Stimulated activated CD4-positive, alpha-beta T cell treated with anti-CD3 and anti-CD28 coated beads, Interleukin-12 subunit alpha, Interleukin-12 subunit beta, amount 100 ng/mL, for 48 hours (primary cell): ENCODE measurements around the gene CEP85L.

Experiments
- DNase-seq, 3 donors: peaks; one replicate each; pipeline ENCODE4 v3.0.0-alpha.2; 2020; ENCODE audit warnings: low read depth in 2 of 3, low spot score in 1 of 3

The CEP85L gene

DNA sequence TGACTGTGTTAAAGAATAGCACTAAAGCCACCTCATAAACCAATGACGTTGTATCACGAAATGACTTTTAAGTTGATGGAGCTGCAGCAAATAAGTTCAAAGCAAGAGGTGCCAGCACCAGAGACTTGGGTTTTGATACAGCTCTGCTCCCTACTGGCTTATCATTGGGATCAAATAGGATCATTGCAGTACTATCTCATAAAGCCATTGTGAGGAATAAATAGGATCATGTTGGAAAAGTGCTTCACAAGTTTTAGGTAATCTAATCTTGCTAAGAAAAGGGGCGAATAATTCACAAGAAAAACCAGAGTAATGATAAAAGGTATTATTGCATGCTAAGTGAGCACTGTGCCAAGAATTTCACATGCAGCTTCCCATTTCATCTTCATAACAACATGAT lies 10.4 kb upstream of the CEP85L start:
- DNase-seq, result no peak

DNA sequence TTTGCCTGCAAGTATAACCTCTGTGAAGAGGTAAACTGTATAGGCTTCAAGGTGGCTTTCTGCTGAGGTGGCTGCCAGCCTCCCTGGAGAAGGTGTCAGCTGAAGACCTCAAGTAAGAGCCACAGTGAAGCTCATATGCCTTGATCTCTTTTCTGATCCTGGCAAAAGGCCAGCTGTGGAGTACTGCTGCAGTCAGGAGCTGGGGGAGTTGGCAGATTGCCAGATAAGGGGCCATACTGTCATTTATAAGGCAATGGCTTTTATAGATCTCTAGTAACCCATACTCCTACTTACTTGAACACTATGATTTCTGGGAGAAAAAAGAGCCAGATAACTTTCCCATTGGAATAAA lies 8.8 kb upstream of the CEP85L start:
- DNase-seq, result peak; percentile 35 to 61 (median 37)

DNA sequence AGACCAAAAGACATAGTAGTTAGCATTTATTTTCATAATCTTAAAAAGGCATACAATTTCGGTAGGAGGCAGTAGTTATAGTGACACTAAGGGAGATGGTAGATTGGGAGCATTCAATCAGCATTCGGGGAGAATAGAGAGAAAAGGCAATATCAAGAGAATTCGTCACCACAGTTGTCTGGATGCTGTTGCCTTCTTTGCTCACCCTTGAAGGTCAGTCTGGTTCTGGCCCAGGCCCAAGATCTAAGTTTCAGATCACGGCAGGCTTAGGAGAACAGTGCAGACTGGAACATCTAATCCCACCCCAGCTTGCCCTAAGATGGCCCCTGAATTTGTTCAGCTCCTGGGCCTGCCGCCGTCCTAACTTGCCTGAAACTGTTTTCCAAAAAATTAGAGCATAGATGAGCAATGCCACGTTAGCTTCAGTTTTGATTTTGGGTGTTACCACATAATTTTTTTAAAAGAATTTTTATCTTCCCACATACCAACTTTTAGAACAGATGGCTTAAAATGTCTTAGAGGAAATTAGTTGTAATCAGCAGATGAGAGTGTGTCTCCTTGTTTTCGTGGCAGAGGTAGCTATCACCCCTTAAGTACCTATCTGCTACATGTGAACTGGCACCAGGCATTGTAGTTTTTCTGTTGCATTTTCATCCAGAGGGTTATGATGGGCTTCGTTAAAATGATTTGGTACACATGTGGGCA lies 8.3 kb upstream of the CEP85L start:
- no peak for DNase-seq

DNA sequence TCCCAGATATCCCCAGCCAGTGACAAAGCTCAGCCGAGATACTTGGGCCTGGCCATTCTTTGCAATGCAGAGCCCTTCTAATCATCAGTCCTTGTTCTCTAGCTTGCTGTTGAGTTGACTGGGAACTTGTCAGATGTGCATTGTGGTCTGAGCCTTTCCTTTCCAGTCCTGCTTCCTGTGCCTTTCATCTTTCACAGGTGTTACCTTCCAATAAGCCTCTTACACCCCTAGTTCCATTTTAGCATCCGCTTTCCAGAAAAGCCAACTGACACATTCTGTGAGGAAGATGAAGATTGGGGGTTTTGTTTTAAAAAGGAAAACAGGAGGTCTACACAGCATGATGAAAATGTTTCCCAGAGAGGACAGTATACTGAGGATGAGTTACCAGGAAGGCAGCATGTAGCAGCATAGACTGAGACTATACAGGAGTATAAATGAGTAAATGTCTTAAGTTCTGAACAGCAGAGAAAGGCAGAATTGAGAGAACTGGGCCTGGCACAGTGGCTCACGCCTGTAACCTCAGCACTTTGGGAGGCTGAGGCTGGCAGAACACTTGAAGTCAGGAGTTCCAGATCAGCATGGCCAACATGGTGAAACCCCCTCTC lies 5.6 kb upstream of the CEP85L start:
- no peak for DNase-seq

DNA sequence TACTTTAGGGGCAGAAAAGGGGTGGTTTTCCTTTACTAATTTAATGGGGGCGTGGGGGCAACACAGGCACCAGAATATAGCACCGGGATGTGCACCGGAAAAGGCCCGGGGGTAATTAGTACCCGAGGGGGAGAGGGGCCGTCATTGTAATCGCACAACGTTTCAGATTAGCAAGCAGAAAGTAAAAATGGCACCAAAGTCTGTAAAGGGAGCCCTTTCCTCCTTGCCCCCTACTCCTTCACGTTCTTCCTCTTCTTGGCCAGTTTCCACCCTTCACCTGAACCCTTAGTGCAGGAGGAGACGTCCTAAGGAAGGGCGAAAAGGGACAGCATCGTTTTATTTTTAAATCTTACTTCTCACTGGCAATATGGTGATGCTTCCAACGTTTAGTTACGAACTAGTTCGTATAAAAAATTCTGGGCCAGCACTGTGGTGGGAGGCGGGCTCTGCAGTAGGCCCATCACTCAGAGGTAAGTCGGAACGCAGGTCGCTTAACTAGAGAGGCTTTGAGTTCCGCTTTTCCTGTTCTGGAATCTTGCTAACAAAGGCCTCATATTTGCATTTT lies 742 bp upstream of the CEP85L start:
- DNase-seq, result no peak

GRCh38 chr6:118650582-118651281 lies 659 bp downstream of the CEP85L start:
- DNase-seq, result peak in 1 of 3 donors; percentile 32

DNA sequence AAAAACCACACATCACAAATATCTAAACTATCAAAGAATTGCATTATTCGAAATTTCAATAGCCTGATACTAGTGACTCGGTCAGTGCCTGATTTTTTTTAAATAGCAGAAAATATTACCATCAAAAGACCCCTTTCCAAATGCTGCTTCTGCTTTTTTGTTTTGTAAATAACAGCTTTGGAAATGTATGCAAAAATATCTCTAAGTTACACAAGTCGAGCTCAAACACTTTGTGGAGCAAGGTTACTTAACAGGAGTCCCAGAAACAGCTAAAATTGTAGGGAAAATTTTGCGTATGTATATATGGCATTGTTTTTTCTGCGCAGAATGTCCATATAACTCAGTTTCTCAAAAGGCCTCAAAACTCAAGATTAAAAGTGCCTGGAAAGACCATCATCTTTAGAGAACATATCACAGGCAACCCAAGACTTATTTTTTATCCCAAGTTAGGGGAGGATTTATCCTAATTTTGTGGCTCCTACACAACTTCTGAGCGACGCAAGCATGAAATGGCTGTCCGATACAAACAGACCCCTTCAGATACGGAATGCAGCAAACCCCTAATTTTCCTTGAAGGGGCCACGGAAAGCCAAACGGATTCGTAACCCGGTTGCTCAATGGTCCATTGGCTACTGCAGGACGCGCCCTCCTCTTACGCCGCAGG lies 1.3 kb downstream of the CEP85L start:
- DNase-seq, result no peak

GRCh38 chr6:118648866-118649554 lies 2.4 kb downstream of the CEP85L start:
- DNase-seq, result no peak

GRCh38 chr6:118646977-118647376 lies 4.4 kb downstream of the CEP85L start:
- no peak for DNase-seq

GRCh38 chr6:118645395-118645794 lies 6.0 kb downstream of the CEP85L start:
- no peak for DNase-seq

DNA sequence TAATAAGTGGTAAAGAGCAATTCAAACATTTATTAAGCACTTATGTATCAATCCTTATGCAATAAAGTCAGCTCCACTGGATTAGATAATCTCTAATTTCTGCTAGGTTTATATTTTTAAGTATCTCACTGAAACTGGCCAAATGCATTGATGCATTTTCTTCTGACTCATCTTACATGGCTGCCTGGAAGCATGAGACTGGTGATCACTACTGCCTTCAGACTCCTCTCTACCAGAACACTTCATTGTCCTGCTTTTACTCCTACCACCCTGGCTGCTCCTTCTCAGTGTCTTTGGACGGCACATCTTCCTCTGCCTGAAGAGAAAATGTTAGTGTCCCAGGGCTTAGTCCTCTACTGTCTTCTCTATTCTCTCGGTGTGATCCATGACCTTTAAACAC lies 7.4 kb downstream of the CEP85L start:
- no peak for DNase-seq

GRCh38 chr6:118641042-118641441 lies 10.3 kb downstream of the CEP85L start:
- DNase-seq, result no peak

- DNase-seq, result no peak
These were observed 12.1 kb downstream of the CEP85L start for GRCh38 chr6:118639054-118639964.

DNA sequence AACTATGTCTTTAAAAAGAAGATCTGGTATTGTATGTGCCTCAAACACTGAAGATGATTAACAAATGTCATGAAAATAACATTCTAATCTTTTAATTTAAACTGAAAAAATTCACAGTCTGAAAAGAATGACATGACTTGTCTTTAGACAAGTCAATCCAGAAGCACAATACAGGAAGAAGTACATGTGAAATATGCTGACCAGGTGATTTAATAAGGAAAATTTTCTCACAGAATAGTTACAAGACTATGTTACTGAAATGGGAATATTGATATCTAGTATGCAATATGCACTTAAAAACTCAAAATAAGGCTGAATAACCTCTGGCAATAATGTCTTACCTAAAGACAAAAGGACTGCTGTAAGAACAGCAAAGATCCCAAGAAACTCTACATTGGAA lies 13.1 kb downstream of the CEP85L start:
- no peak for DNase-seq

GRCh38 chr6:118635909-118636735 lies 15.3 kb downstream of the CEP85L start:
- no peak for DNase-seq

GRCh38 chr6:118632359-118632758 lies 19.0 kb downstream of the CEP85L start:
- no peak for DNase-seq

DNA sequence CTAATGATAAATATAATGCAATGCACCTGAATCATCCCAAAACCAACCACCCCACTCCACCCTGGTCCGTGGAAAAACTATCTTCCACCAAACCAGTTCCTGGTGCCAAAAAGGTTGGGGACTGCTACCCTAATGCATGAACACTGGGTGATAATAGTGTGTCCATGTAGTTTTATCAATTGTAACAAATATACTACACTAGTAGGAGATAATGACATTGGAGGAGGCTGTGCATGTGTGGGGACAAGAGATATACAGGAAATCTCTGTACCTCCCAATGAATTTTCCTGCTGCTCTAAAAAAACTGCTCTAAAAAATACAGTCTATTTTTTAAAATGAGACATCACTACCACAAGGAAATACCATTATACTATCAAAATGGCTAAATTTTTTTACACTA lies 20.5 kb downstream of the CEP85L start:
- no peak for DNase-seq

- DNase-seq, result no peak
These were observed 21.3 kb downstream of the CEP85L start for GRCh38 chr6:118630067-118630466.

GRCh38 chr6:118627724-118628123 lies 23.7 kb downstream of the CEP85L start:
- no peak for DNase-seq
